Smooth muscle cell (in vitro differentiated cells): ENCODE results near the gene SLIT3. TPM values are rescaled to one million over a fixed set of nuclear protein-coding genes. Genes with fewer than 3 reads are reported as not detected.

Source experiments
- DNase-seq: peaks from one replicate; lab custom pipeline; 2025; ENCODE audit not compliant: unreplicated experiment; lab: John Stamatoyannopoulos, UW
- H2AFZ ChIP-seq: fragments of 200-600 bp; sonication (generic); 2 replicates; pipeline ENCODE4 v1.6.0; 2016; ENCODE audit warnings: antibody characterized with exemption, low read depth, mild to moderate bottlenecking
- H3F3A ChIP-seq: fragments of 200-600 bp; sonication (generic); 2 replicates; pipeline ENCODE4 v1.6.0; 2017; ENCODE audit warnings: antibody characterized with exemption, low read depth
- H3K27ac ChIP-seq: fragments of 200-600 bp; sonication (generic); 2 replicates; pipeline ENCODE4 v1.5.1; 2016; ENCODE audit warnings: low read depth, mild to moderate bottlenecking
- H3K27me3 ChIP-seq: fragments of 200-600 bp; sonication (generic); 2 replicates; pipeline ENCODE4 v1.6.1; 2016; ENCODE audit warnings: low read depth, mild to moderate bottlenecking
- H3K36me3 ChIP-seq: fragments of 200-600 bp; sonication (generic); 2 replicates; pipeline ENCODE4 v1.5.1; 2016; ENCODE audit warnings: low read depth
- H3K4me1 ChIP-seq: fragments of 200-600 bp; sonication (generic); 2 replicates; pipeline ENCODE4 v1.5.1; 2016; ENCODE audit warnings: low read depth
- H3K4me2 ChIP-seq: fragments of 200-600 bp; sonication (generic); 2 replicates; pipeline ENCODE4 v1.6.0; 2016; ENCODE audit warnings: mild to moderate bottlenecking
- H3K4me3 ChIP-seq: fragments of 200-600 bp; sonication (generic); 2 replicates; pipeline ENCODE4 v1.5.1; 2016; ENCODE audit warnings: mild to moderate bottlenecking
- H3K79me2 ChIP-seq: fragments of 200-600 bp; sonication (generic); 2 replicates; pipeline ENCODE4 v1.6.0; 2016; ENCODE audit warnings: low read depth, mild to moderate bottlenecking
- H3K9ac ChIP-seq: fragments of 200-600 bp; sonication (generic); 2 replicates; pipeline ENCODE4 v1.6.0; 2016; ENCODE audit warnings: low read depth
- H3K9me3 ChIP-seq: fragments of 200-600 bp; sonication (generic); replicated peaks from 2 replicates; pipeline ENCODE4 v1.5.1; 2016; ENCODE audit warnings: low read depth
- H4K20me1 ChIP-seq: fragments of 200-600 bp; sonication (generic); 2 replicates; pipeline ENCODE4 v1.6.0; 2016; ENCODE audit warnings: low read depth
- CTCF ChIP-seq: fragments of 200-600 bp; sonication (generic); IDR thresholded peaks from 2 replicates; pipeline ENCODE4 v1.5.1; 2017; ENCODE audit warnings: borderline replicate concordance, mild to moderate bottlenecking, antibody characterized with exemption; ENCODE audit not compliant: insufficient read depth, poor library complexity, severe bottlenecking
- WGBS: methylation state at CpG from one replicate; pipeline ENCODE4 v1.1.7; 2016; ENCODE audit warnings: low lambda C conversion rate; 5-methylcytosine and 5-hydroxymethylcytosine counted together
- polyA plus RNA-seq: library from polyadenylated mRNA; unstranded; fragments of >200 nt; fragmentation: Nextera tagmentation; extraction: Ambion mirVana; gene quantifications from 2 replicates; pipeline ENCODE4 v1.2.1, GENCODE V29; 2016
- total RNA-seq: library from RNA; depleted of rRNA; stranded (reverse); fragments of >200 nt; gene quantifications from 2 replicates; pipeline ENCODE4 v1.2.3, GENCODE V29; 2014

The SLIT3 gene
- total and polyA plus RNA-seq, 2 experiments from 2014 or later, result 25.4 to 29.5 TPM

GRCh38 chr5:168882283-168882682, 418.7 kb downstream of the SLIT3 start:
- 76% methylated on average over 12 of the region's 12 CpGs for WGBS
- H3K4me3 ChIP-seq, result no peak overlapping the region
- DNase-seq, result no peak

GRCh38 chr5:168881427-168882149, 419.4 kb downstream of the SLIT3 start:
- peak overlapping the region; percentile 37 for H3K4me2 ChIP-seq
- H4K20me1 ChIP-seq, result no peaks in the 10 kb centered on the region
- H3K9me3 ChIP-seq, result no peaks in the 10 kb centered on the region
- H3F3A ChIP-seq, result peaks cover 5% of the 10 kb centered on the region
- 21% methylated on average over 11 of the region's 11 CpGs for WGBS
- H3K36me3 ChIP-seq, result no peaks in the 10 kb centered on the region
- no peaks in the 10 kb centered on the region for H3K79me2 ChIP-seq
- no peak overlapping the region for H3K9ac ChIP-seq
- H3K4me3 ChIP-seq, result no peak overlapping the region
- peak overlapping the region; percentile 53 for H3K27ac ChIP-seq
- no peak for TF ChIP-seq CTCF
- H3K4me1 ChIP-seq, result peaks cover 36% of the 10 kb centered on the region
- no peak for DNase-seq
- H2AFZ ChIP-seq, result no peak overlapping the region
- H3K27me3 ChIP-seq, result no peaks in the 10 kb centered on the region

More at GRCh38 chr5:168882283-168882682, 418.7 kb downstream of the SLIT3 start:
- Histone ChIP-seq H3K36me3 (no peaks in the 10 kb centered on the region), H3F3A (peaks cover 5% of the 10 kb centered on the region), H3K27me3 (no peaks in the 10 kb centered on the region), H4K20me1 (no peaks in the 10 kb centered on the region), H3K9ac (no peak overlapping the region), H2AFZ (no peak overlapping the region), H3K9me3 (no peaks in the 10 kb centered on the region), H3K79me2 (no peaks in the 10 kb centered on the region), H3K27ac (peak overlapping the region; percentile 53), H3K4me1 (peaks cover 36% of the 10 kb centered on the region), H3K4me2 (peak overlapping the region; percentile 37)
- TF ChIP-seq CTCF, result no peak

- 56% methylated on average over 8 of the region's 8 CpGs for WGBS
Observed at GRCh38 chr5:168879929-168880328, 421.0 kb downstream of the SLIT3 start.

More at GRCh38 chr5:168879929-168880328, 421.0 kb downstream of the SLIT3 start:
- H3K4me3 ChIP-seq, result no peak overlapping the region
- H4K20me1 ChIP-seq, result no peaks in the 10 kb centered on the region
- peak overlapping the region; percentile 26 for H3K27ac ChIP-seq
- peak overlapping the region; percentile 4 for H3K4me2 ChIP-seq
- DNase-seq, result no peak
- H2AFZ ChIP-seq, result peak overlapping the region; percentile 70
- no peak overlapping the region for H3K9ac ChIP-seq
- H3K36me3 ChIP-seq, result no peaks in the 10 kb centered on the region
- no peaks in the 10 kb centered on the region for H3F3A ChIP-seq
- H3K4me1 ChIP-seq, result peaks cover 21% of the 10 kb centered on the region
- no peaks in the 10 kb centered on the region for H3K79me2 ChIP-seq
- H3K9me3 ChIP-seq, result no peaks in the 10 kb centered on the region
- no peaks in the 10 kb centered on the region for H3K27me3 ChIP-seq
- no peak for TF ChIP-seq CTCF
